GM23338 (cell line): ENCODE results near the gene SAMD4A.

Source experiments
- POLR2AphosphoS5 ChIP-seq: IDR thresholded peaks from 2 replicates; pipeline ENCODE4 v1.6.1; 2016; ENCODE audit warnings: antibody characterized with exemption, low read depth
- TF ChIP-seq, protein P1 (sequence below), 2 experiments: fragments of 200-600 bp in 1 of 2; sonication (generic) in 1 of 2; conservative IDR thresholded peaks; 2 replicates each; pipeline versions ENCODE4 v1.5.1 to v1.6.1; 2016 to 2017; ENCODE audit warnings: antibody characterized with exemption in 2 of 2, low read depth in 2 of 2, mild to moderate bottlenecking in 2 of 2, moderate library complexity in 1 of 2

DNA sequence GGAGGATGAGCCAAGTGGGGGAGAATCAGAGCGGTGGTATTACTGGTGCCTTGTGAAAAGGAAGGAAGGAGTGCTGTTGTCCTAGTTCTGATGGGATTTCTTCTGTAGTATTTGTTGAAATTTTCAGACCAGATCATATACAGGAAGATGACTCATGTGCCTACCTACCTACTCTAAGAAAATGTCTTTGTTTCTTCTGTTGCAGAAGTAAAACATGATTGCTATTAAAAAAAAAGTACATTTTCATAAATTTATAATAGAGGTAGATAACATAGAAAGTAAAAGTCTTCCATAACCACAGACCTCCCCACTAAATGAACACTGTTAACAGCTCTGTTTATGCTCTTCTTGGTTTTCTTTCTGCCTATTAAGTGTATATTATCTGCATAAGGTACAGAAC, 26.9 kb downstream of the SAMD4A start:
- TF ChIP-seq, protein P1, sequence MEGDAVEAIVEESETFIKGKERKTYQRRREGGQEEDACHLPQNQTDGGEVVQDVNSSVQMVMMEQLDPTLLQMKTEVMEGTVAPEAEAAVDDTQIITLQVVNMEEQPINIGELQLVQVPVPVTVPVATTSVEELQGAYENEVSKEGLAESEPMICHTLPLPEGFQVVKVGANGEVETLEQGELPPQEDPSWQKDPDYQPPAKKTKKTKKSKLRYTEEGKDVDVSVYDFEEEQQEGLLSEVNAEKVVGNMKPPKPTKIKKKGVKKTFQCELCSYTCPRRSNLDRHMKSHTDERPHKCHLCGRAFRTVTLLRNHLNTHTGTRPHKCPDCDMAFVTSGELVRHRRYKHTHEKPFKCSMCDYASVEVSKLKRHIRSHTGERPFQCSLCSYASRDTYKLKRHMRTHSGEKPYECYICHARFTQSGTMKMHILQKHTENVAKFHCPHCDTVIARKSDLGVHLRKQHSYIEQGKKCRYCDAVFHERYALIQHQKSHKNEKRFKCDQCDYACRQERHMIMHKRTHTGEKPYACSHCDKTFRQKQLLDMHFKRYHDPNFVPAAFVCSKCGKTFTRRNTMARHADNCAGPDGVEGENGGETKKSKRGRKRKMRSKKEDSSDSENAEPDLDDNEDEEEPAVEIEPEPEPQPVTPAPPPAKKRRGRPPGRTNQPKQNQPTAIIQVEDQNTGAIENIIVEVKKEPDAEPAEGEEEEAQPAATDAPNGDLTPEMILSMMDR (conservative IDR thresholded peaks at IDR 0.05; ENCODE audit: low read depth in 2 of 2): no peak
- no peak for TF ChIP-seq POLR2AphosphoS5
